Hepatocyte (in vitro differentiated cells): ENCODE data around the gene LRRTM3.

Experiments
- CTCF ChIP-seq: fragments of 200-600 bp; sonication (generic); IDR thresholded peaks from 2 replicates; pipeline ENCODE4 v1.5.1; 2016; ENCODE audit warnings: antibody characterized with exemption, mild to moderate bottlenecking; ENCODE audit not compliant: poor library complexity
- EZH2 ChIP-seq: fragments of 200-600 bp; sonication (generic); IDR thresholded peaks from 2 replicates; pipeline ENCODE4 v1.6.1; 2016; ENCODE audit warnings: antibody characterized with exemption, mild to moderate bottlenecking, borderline replicate concordance
- EZH2phosphoT487 ChIP-seq: fragments of 200-600 bp; sonication (generic); IDR thresholded peaks from one replicate; pipeline ENCODE4 v1.6.1; 2018; ENCODE audit warnings: antibody characterized with exemption, mild to moderate bottlenecking, low read depth, moderate library complexity; ENCODE audit not compliant: unreplicated experiment, severe bottlenecking

- TF ChIP-seq CTCF (no peak), EZH2 (no peak), EZH2phosphoT487 (no peak)
These were observed 55.7 kb downstream of the LRRTM3 start for GRCh38 chr10:66981361-66982052.
